ENCODE measurements around the gene LRRK1. TPM values are rescaled to one million over a fixed set of nuclear protein-coding genes. Genes with fewer than 3 reads are reported as not detected.

Gene LRRK1
- polyA plus RNA-seq, 2 of the 4 experiments (the other 2 are of a cell fraction): 12.2 to 17.7 TPM

DNA sequence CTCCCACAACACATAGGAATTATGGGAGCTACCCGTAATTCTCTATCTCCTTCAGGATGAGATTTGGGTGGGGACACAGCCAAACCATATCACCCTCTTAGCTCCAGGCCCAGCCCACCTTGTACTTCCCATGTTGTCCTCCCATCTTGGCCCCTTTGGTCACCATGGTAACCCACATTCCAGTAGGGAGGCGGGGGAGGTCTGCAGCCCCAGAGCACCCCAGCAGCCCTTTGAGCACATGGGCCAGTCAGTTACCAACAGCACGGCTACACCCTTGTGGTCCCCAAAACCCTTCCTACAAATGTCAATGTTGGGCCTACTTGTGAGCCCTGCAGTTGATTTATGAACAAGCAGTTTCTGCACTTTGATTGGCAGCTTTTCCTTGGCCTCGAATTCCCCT, 84.5 kb downstream of the LRRK1 start:
- no peak for ATAC-seq
- Histone ChIP-seq H3K9me3 (peaks cover 30% of the 10 kb centered on the region), H3K4me1 (peaks cover 18% of the 10 kb centered on the region; the same call in 2 of the 3 replicates), H3K4me3 (no peak overlapping the region), H3K27ac (no peak overlapping the region), H3K4me2 (no peak overlapping the region)
- no peak for TF ChIP-seq TFCP2L1 (CRISPR knock-in tag; IDR thresholded peaks at IDR 0.05)
- no peak for TF ChIP-seq NFE2L2 (conservative IDR thresholded peaks at IDR 0.05; ENCODE audit: low read length)
- no peak for TF ChIP-seq HDAC2 (IDR thresholded peaks at IDR 0.05)
- TF ChIP-seq, protein P1, sequence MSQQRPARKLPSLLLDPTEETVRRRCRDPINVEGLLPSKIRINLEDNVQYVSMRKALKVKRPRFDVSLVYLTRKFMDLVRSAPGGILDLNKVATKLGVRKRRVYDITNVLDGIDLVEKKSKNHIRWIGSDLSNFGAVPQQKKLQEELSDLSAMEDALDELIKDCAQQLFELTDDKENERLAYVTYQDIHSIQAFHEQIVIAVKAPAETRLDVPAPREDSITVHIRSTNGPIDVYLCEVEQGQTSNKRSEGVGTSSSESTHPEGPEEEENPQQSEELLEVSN (IDR thresholded peaks at IDR 0.05; ENCODE audit: borderline replicate concordance, low read depth): no peak
- TF ChIP-seq, protein P2, sequence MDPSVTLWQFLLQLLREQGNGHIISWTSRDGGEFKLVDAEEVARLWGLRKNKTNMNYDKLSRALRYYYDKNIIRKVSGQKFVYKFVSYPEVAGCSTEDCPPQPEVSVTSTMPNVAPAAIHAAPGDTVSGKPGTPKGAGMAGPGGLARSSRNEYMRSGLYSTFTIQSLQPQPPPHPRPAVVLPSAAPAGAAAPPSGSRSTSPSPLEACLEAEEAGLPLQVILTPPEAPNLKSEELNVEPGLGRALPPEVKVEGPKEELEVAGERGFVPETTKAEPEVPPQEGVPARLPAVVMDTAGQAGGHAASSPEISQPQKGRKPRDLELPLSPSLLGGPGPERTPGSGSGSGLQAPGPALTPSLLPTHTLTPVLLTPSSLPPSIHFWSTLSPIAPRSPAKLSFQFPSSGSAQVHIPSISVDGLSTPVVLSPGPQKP (IDR thresholded peaks at IDR 0.05; ENCODE audit: low read depth, low read length): no peak
- no peak for TF ChIP-seq RNF2 (IDR thresholded peaks at IDR 0.05; ENCODE audit: borderline replicate concordance, low read depth)
- TF ChIP-seq JUNB (IDR thresholded peaks at IDR 0.05): no peak
- no peak for TF ChIP-seq EHMT2 (IDR thresholded peaks at IDR 0.05; ENCODE audit: low read depth)
- TF ChIP-seq KDM1A (IDR thresholded peaks at IDR 0.05; ENCODE audit: low read depth): no peak
- TF ChIP-seq CBX8 (IDR thresholded peaks at IDR 0.05): no peak
- 88% methylated on average over 4 of the region's 4 CpGs for WGBS (ENCODE audit: missing lambda C conversion rate)
- CTCF ChIA-PET: interaction anchor here (0.9 to 23.5 kb wide), 11 partner anchors 9 to 377 kb away, joined by 3 to 950 read pairs (median 4); partner anchors contain the start of gene LRRK1
- POLR2A ChIA-PET: no interaction called here
- DNase-seq (ENCODE audit: low read depth in 1 of 2, low spot score in 1 of 2): no peak
- no peak for FAIRE-seq

DNA sequence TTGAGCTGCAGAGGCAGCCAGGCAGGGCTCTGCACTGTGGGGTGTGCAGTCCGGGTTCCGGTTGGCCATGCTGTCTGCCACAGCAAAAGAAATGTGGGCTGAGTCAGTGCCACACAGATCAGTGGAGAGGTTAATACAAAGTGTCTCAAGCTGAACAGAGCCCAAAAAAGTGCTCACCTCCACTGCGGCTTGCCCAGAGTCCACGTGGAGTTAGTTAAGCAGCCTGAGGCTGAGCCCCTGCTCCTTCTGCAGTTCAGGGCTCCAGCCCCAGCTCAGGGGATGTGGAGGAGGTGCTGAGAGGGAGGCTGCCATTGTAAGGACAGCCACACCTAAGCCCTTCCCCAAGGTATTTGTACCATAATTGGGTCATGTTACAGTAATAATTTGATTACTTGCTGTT, 85.3 kb downstream of the LRRK1 start:
- Histone ChIP-seq H3K4me2 (no peak overlapping the region), H3K9me3 (peaks cover 30% of the 10 kb centered on the region), H3K27ac (no peak overlapping the region), H3K4me3 (no peak overlapping the region), H3K4me1 (peaks cover 15% of the 10 kb centered on the region; the same call in 2 of the 3 replicates)
- ATAC-seq (no peak), DNase-seq (ENCODE audit: low read depth in 1 of 2, low spot score in 1 of 2) (no peak), FAIRE-seq (no peak)
- ChIA-PET CTCF (interaction anchor here (1.0 to 23.5 kb wide), 9 partner anchors 10 to 377 kb away, joined by 3 to 950 read pairs (median 4); partner anchors contain the start of gene LRRK1), POLR2A (no interaction called here)
- TF ChIP-seq FOXS1 (CRISPR knock-in tag; IDR thresholded peaks at IDR 0.05) (no peak), JUNB (IDR thresholded peaks at IDR 0.05) (no peak), EHF (CRISPR knock-in tag; IDR thresholded peaks at IDR 0.05) (no peak), JUN (IDR thresholded peaks at IDR 0.05) (no peak)
- TF ChIP-seq, protein P3, sequence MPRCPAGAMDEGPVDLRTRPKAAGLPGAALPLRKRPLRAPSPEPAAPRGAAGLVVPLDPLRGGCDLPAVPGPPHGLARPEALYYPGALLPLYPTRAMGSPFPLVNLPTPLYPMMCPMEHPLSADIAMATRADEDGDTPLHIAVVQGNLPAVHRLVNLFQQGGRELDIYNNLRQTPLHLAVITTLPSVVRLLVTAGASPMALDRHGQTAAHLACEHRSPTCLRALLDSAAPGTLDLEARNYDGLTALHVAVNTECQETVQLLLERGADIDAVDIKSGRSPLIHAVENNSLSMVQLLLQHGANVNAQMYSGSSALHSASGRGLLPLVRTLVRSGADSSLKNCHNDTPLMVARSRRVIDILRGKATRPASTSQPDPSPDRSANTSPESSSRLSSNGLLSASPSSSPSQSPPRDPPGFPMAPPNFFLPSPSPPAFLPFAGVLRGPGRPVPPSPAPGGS (IDR thresholded peaks at IDR 0.05): no peak
- TF ChIP-seq, protein P4, sequence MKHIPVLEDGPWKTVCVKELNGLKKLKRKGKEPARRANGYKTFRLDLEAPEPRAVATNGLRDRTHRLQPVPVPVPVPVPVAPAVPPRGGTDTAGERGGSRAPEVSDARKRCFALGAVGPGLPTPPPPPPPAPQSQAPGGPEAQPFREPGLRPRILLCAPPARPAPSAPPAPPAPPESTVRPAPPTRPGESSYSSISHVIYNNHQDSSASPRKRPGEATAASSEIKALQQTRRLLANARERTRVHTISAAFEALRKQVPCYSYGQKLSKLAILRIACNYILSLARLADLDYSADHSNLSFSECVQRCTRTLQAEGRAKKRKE (CRISPR knock-in tag; IDR thresholded peaks at IDR 0.05; ENCODE audit: low read depth): no peak
- WGBS (ENCODE audit: missing lambda C conversion rate): 92% methylated on average over 4 of the region's 4 CpGs

DNA sequence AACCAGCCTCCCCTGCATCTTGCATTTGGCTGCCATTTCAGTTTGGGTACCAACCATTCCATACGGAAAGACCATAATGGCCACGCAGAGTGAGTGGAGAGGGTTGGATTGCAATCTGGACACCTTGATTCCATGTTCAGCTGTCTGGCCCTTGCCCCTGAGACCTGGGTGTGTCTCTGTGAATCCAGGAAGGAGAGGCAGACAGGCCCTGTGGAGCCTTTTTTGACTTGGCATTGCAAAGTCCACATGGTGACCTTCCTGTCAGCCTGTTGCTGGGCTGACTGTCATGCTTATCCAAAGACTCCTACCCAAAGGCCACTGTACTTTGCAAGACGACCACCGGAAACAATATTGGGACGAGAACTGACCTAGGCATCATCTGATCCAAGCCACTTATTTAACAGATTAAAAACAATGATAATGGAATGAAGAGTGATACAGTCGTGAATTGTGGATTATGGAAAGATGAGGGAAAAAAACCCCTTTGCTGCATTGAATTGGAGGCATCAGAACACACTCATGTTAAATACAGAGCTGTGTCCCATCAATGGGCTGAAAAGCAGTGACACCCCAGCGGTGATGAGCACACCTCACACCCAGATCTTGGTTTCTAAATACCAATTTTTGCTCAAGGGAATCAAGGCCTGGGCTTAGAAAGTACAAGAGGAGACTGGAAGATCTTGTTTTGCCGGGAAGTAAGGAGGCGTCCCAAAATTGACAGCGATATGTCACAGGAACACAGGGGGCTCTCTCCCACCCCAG, 86.0 kb downstream of the LRRK1 start:
- Histone ChIP-seq H3K9me3 (peaks cover 30% of the 10 kb centered on the region), H3K4me3 (no peak overlapping the region), H3K4me1 (peaks cover 13% of the 10 kb centered on the region; the same call in 2 of the 3 replicates), H3K4me2 (no peak overlapping the region), H3K27ac (no peak overlapping the region)
- WGBS (ENCODE audit: missing lambda C conversion rate): 91% methylated on average over 10 of the region's 10 CpGs
- POLR2A ChIA-PET: no interaction called here
- TF ChIP-seq TFCP2L1 (CRISPR knock-in tag; IDR thresholded peaks at IDR 0.05) (no peak), GATA3 (IDR thresholded peaks at IDR 0.05; ENCODE audit: borderline replicate concordance) (0 out of 2 replicates have a peak, but pooled peaks have one; percentile 4)
- peak in 1 of 2 experiments; percentile 56 for DNase-seq (ENCODE audit: low read depth in 1 of 2, low spot score in 1 of 2)
- no peak for FAIRE-seq
- no peak for ATAC-seq
- CTCF ChIA-PET: interaction anchor here (0.9 to 23.5 kb wide), 14 partner anchors 8 to 380 kb away, joined by 3 to 950 read pairs (median 16); partner anchors contain the start of gene LRRK1

Measured in A549 (cell line).